ENCODE data around the gene DIAPH3.

DIAPH3 gene

GRCh38 chr13:59801107-59801880 is 362.4 kb downstream of the DIAPH3 start:
- H3K4me3 ChIP-seq (ENCODE audit: low read depth, low read length), result no peak overlapping the region
- no peak for DNase-seq (ENCODE audit: low read depth)
- no peak for TF ChIP-seq CTCF (IDR thresholded peaks at IDR 0.05; ENCODE audit: insufficient read depth, low read depth, low read length, missing control alignments)

DNA sequence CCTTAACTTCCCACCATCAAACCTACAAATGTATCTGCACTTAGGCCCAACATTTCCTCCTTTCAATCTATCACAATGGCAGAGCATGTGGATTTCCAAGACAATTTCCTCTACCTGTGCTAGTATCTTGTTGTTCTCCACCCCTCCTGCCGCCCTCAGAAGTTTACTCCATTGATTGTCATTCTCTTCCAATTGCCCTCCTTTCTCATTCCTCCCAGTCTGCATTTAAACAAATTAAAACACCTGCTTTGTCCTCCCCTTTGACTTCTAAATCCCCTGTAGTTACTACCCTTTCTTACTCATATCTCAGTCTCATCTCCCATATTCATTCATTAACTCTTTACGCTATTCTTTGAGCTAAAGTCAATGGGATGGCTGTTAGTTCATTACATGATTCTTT is 370.6 kb downstream of the DIAPH3 start:
- no peak overlapping the region for H3K4me3 ChIP-seq (ENCODE audit: low read depth, low read length)
- no peak for TF ChIP-seq CTCF (IDR thresholded peaks at IDR 0.05; ENCODE audit: insufficient read depth, low read depth, low read length, missing control alignments)
- no peak for DNase-seq (ENCODE audit: low read depth)

- TF ChIP-seq CTCF (IDR thresholded peaks at IDR 0.05; ENCODE audit: insufficient read depth, low read depth, low read length, missing control alignments), result no peak
- DNase-seq (ENCODE audit: low read depth), result no peak
- no peak overlapping the region for H3K4me3 ChIP-seq (ENCODE audit: low read depth, low read length)
Measured at GRCh38 chr13:59790626-59791025, 373.1 kb downstream of the DIAPH3 start.

- H3K4me3 ChIP-seq (ENCODE audit: low read depth, low read length), result no peak overlapping the region
- no peak for TF ChIP-seq CTCF (IDR thresholded peaks at IDR 0.05; ENCODE audit: insufficient read depth, low read depth, low read length, missing control alignments)
- DNase-seq (ENCODE audit: low read depth), result no peak
Measured at GRCh38 chr13:59789558-59789957, 374.2 kb downstream of the DIAPH3 start.

- no peak for DNase-seq (ENCODE audit: low read depth)
- no peak overlapping the region for H3K4me3 ChIP-seq (ENCODE audit: low read depth, low read length)
- no peak for TF ChIP-seq CTCF (IDR thresholded peaks at IDR 0.05; ENCODE audit: insufficient read depth, low read depth, low read length, missing control alignments)
Measured at GRCh38 chr13:59787679-59788078, 376.0 kb downstream of the DIAPH3 start.

DNA sequence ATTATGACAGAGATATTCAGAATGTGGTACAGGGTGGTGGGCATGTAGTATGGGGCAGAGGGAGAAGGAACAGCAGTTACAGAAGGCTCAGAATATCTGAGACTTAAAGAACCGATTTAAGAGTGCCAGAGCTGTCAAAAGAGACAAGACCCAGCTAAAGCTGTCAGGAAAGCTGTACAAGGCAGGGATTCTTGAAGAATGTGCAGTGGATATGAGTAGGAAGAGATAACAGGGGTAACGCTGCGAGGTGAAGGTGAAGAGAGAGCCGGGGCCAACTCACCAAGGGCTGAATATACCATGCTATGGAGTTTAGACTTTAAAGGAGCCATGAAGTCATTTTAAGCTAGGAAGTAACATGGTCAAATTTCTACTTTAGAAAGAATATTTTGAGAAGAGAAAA is 381.0 kb downstream of the DIAPH3 start:
- no peak for TF ChIP-seq CTCF (IDR thresholded peaks at IDR 0.05; ENCODE audit: insufficient read depth, low read depth, low read length, missing control alignments)
- no peak overlapping the region for H3K4me3 ChIP-seq (ENCODE audit: low read depth, low read length)
- DNase-seq (ENCODE audit: low read depth), result no peak

DNA sequence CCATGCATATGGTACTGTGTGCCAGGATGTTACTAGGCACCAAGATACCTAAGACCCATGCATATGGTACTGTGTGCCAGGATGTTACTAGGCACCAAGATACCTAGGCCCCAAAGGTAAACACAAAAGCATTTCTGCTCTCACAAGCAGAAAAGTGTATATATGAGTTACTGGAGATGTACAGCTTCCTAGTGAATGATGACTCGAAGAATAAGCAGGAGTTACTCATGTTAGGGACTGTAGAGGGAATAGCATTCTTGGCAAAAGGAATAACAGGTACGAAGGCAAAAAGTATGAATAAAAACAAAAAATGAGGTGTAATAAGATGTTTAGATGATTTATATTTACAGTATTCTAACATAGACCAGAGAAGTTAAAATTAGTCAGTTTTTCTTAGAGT is 383.7 kb downstream of the DIAPH3 start:
- no peak for DNase-seq (ENCODE audit: low read depth)
- no peak for TF ChIP-seq CTCF (IDR thresholded peaks at IDR 0.05; ENCODE audit: insufficient read depth, low read depth, low read length, missing control alignments)
- H3K4me3 ChIP-seq (ENCODE audit: low read depth, low read length), result no peak overlapping the region
